ENCODE data around the gene PRSS12.
"Not testable (repeated sequence)": the region's sequence is repeated elsewhere in the genome, so short reads cannot be mapped to it uniquely, and the experiment has no call there.

PRSS12 gene

GRCh38 chr4:118396881-118397622 lies 44.2 kb upstream of the PRSS12 start:
- intact Hi-C loops (cut with DNase I; ENCODE audit: low total_unique reads) = no loop called here

GRCh38 chr4:118395057-118395644 lies 42.3 kb upstream of the PRSS12 start:
- no peak for TF ChIP-seq CTCF (IDR thresholded peaks at IDR 0.05)
- intact Hi-C loops (cut with DNase I; ENCODE audit: low total_unique reads) = no loop called here
- no peaks in the 10 kb centered on the region for H3K9me3 ChIP-seq

More at GRCh38 chr4:118396881-118397622, 44.2 kb upstream of the PRSS12 start:
- Histone ChIP-seq H3K36me3 (no peaks in the 10 kb centered on the region), H3K4me1 (no peaks in the 10 kb centered on the region), H3K27me3 (no peaks in the 10 kb centered on the region), H3K4me3 (no peak overlapping the region), H3K9me3 (no peaks in the 10 kb centered on the region), H3K27ac (no peak overlapping the region)
- no peak for TF ChIP-seq CTCF (IDR thresholded peaks at IDR 0.05)
- DNase-seq = no peak

GRCh38 chr4:118392509-118392908 lies 39.7 kb upstream of the PRSS12 start:
- intact Hi-C loops (cut with DNase I; ENCODE audit: low total_unique reads); H3K27me3 ChIP-seq; H3K9me3 ChIP-seq; H3K4me1 ChIP-seq; DNase-seq; H3K27ac ChIP-seq; H3K36me3 ChIP-seq; H3K4me3 ChIP-seq: not testable (repeated sequence)

More at GRCh38 chr4:118395057-118395644, 42.3 kb upstream of the PRSS12 start:
- H3K36me3 ChIP-seq = no peaks in the 10 kb centered on the region
- no peak overlapping the region for H3K27ac ChIP-seq
- DNase-seq = no peak
- H3K4me3 ChIP-seq = no peak overlapping the region
- no peaks in the 10 kb centered on the region for H3K27me3 ChIP-seq
- H3K4me1 ChIP-seq = no peaks in the 10 kb centered on the region

GRCh38 chr4:118390121-118390520 lies 37.3 kb upstream of the PRSS12 start:
- DNase-seq = no peak
- Histone ChIP-seq H3K36me3 (no peaks in the 10 kb centered on the region), H3K4me1 (no peaks in the 10 kb centered on the region), H3K4me3 (no peak overlapping the region), H3K27me3 (no peaks in the 10 kb centered on the region), H3K27ac (no peak overlapping the region), H3K9me3 (no peaks in the 10 kb centered on the region)
- intact Hi-C loops (cut with DNase I; ENCODE audit: low total_unique reads) = no loop called here
- TF ChIP-seq CTCF (IDR thresholded peaks at IDR 0.05) = no peak

GRCh38 chr4:118389721-118390120 lies 36.9 kb upstream of the PRSS12 start:
- no peak overlapping the region for H3K4me3 ChIP-seq
- H3K36me3 ChIP-seq = no peaks in the 10 kb centered on the region
- H3K27me3 ChIP-seq = no peaks in the 10 kb centered on the region
- intact Hi-C loops (cut with DNase I; ENCODE audit: low total_unique reads) = no loop called here
- H3K27ac ChIP-seq = no peak overlapping the region
- H3K9me3 ChIP-seq = no peaks in the 10 kb centered on the region
- H3K4me1 ChIP-seq = no peaks in the 10 kb centered on the region
- no peak for TF ChIP-seq CTCF (IDR thresholded peaks at IDR 0.05)
- no peak for DNase-seq

GRCh38 chr4:118388606-118389005 lies 35.8 kb upstream of the PRSS12 start:
- Histone ChIP-seq H3K27me3 (no peaks in the 10 kb centered on the region), H3K9me3 (no peaks in the 10 kb centered on the region), H3K4me1 (no peaks in the 10 kb centered on the region), H3K4me3 (no peak overlapping the region), H3K36me3 (no peaks in the 10 kb centered on the region), H3K27ac (no peak overlapping the region)
- DNase-seq = no peak
- TF ChIP-seq CTCF (IDR thresholded peaks at IDR 0.05) = no peak
- intact Hi-C loops (cut with DNase I; ENCODE audit: low total_unique reads) = no loop called here
